Measurements from ENCODE around the gene KRTAP10-2. TPM values are rescaled to one million over a fixed set of nuclear protein-coding genes. Genes with fewer than 3 reads are reported as not detected.

Gene KRTAP10-2, protein sequence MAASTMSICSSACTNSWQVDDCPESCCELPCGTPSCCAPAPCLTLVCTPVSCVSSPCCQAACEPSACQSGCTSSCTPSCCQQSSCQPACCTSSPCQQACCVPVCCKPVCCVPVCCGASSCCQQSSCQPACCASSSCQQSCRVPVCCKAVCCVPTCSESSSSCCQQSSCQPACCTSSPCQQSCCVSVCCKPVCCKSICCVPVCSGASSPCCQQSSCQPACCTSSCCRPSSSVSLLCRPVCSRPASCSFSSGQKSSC
- total RNA-seq (2021; ENCODE audit: unreplicated experiment): not detected
- not detected in 2 replicates for polyA plus RNA-seq (2012)
- Bru-seq, nascent RNA: not detected
- BruChase-seq, experiment 1, labeled RNA remaining after a 6-hour chase: not detected
- BruChase-seq, experiment 2, labeled RNA remaining after a 2-hour chase: not detected
- long read RNA-seq: 0 reads

DNA sequence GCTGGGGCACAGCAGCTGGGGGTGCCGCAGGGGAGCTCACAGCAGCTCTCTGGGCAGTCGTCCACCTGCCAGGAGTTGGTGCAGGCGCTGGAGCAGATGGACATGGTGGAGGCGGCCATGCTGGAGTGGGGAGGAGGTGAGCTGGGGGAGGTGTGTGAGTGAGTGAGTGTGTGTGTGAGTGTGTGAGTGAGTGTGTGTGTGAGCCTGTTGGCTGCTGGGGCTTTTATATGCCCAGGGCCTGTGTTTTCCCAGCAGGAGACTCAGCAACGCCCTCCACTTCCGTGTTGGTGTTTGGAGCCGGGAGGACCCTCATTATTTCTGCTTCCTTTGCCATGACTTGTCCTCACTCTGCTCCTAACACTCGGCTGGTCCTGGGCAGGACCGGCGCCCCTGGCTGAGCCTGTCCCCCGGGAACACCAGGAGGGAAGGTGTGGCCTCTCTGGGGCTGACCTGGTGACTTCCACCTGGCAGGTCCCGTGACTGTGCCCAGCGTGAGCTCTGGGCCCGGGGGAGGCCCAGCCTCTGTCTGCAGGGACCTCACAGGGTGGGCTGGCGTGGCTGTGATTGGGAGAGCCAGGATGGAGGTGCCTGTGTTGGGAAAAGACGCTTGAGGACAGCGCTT lies at the start of gene KRTAP10-2:
TSS of gene KRTAP10-2 (minus strand) at position 166 of the 622 bp plus-strand sequence. CDS start at position 119, 47 bp downstream.
- Histone ChIP-seq H4K20me1 (ENCODE audit: insufficient read depth) (no peaks in the 10 kb centered on the region), H3K27me3 (ENCODE audit: insufficient read depth, low read length) (no peaks in the 10 kb centered on the region), H3K4me3 (replicated peaks in 1 of 2; ENCODE audit: low read depth in 1 of 2, low read length in 2 of 2) (no peak within 1 kb of the TSS), H3K9me3 (ENCODE audit: control insufficient read depth in 1 of 2, insufficient read depth in 1 of 2, low read depth in 1 of 2, low read length in 2 of 2) (peaks cover 0 to 5% of the 10 kb centered on the region in 2 experiments; a peak in 2 of 4 replicates), H3K9ac (ENCODE audit: low read length) (no peak within 1 kb of the TSS), H2AFZ (ENCODE audit: low read depth, low read length, poor library complexity, severe bottlenecking) (no peak within 1 kb of the TSS), H3K79me2 (ENCODE audit: insufficient read depth, low read length) (no peaks in the 10 kb centered on the region), H3K36me3 (ENCODE audit: control insufficient read depth in 1 of 2, insufficient read depth in 2 of 2, low read length in 2 of 2) (no peaks in the 10 kb centered on the region), H3K4me1 (ENCODE audit: control insufficient read depth in 1 of 2, insufficient read depth in 2 of 2, low read length in 2 of 2) (no peaks in the 10 kb centered on the region), H3K4me2 (ENCODE audit: low read length) (no peak within 1 kb of the TSS), H3K9me2 (ENCODE audit: insufficient read depth) (no peaks in the 10 kb centered on the region), H3K27ac (ENCODE audit: low read depth, low read length) (no peak within 1 kb of the TSS)
- ChIA-PET CTCF (no interaction called here), RAD21 (ENCODE audit: low non-redundant PET in 1 of 2, low total read pairs in 2 of 2, uncharacterized antibody in 2 of 2, unreplicated experiment in 2 of 2) (no interaction called here), POLR2A (no interaction called here)
- BruUV-seq (replicated peaks): no TSS peak
- peak; percentile 38; the same call in 1 of the 2 replicates for ATAC-seq
- intact Hi-C loops (cut with micrococcal nuclease): no loop called here
- TF ChIP-seq EZH2phosphoT487 (IDR thresholded peaks at IDR 0.05; ENCODE audit: borderline replicate concordance) (no peak), POLR2A (IDR thresholded peaks at IDR 0.05; ENCODE audit: borderline replicate concordance, extremely low read depth, insufficient read depth, insufficient read length) (no peak), RAD21 (IDR thresholded peaks at IDR 0.05; ENCODE audit: low read depth) (no peak), SIN3A (IDR thresholded peaks at IDR 0.05; ENCODE audit: low read depth) (no peak), ZFX (IDR thresholded peaks at IDR 0.05) (no peak), SP1 (IDR thresholded peaks at IDR 0.05; ENCODE audit: low read depth) (no peak), YY1 (IDR thresholded peaks at IDR 0.05; ENCODE audit: extremely low read depth, insufficient replicate concordance, low read depth, low read length) (no peak), JUND (IDR thresholded peaks at IDR 0.05) (no peak), CBX3 (IDR thresholded peaks at IDR 0.05; ENCODE audit: low read depth) (no peak), FOSL1 (IDR thresholded peaks at IDR 0.05; ENCODE audit: low read depth) (no peak), TCF7L2 (IDR thresholded peaks at IDR 0.05; ENCODE audit: borderline replicate concordance, extremely low read depth, insufficient read depth, insufficient read length) (no peak), EGR1 (IDR thresholded peaks at IDR 0.05; ENCODE audit: low read depth) (no peak), CEBPB (IDR thresholded peaks at IDR 0.05; ENCODE audit: low read depth) (no peak)
- TF ChIP-seq, protein P1, sequence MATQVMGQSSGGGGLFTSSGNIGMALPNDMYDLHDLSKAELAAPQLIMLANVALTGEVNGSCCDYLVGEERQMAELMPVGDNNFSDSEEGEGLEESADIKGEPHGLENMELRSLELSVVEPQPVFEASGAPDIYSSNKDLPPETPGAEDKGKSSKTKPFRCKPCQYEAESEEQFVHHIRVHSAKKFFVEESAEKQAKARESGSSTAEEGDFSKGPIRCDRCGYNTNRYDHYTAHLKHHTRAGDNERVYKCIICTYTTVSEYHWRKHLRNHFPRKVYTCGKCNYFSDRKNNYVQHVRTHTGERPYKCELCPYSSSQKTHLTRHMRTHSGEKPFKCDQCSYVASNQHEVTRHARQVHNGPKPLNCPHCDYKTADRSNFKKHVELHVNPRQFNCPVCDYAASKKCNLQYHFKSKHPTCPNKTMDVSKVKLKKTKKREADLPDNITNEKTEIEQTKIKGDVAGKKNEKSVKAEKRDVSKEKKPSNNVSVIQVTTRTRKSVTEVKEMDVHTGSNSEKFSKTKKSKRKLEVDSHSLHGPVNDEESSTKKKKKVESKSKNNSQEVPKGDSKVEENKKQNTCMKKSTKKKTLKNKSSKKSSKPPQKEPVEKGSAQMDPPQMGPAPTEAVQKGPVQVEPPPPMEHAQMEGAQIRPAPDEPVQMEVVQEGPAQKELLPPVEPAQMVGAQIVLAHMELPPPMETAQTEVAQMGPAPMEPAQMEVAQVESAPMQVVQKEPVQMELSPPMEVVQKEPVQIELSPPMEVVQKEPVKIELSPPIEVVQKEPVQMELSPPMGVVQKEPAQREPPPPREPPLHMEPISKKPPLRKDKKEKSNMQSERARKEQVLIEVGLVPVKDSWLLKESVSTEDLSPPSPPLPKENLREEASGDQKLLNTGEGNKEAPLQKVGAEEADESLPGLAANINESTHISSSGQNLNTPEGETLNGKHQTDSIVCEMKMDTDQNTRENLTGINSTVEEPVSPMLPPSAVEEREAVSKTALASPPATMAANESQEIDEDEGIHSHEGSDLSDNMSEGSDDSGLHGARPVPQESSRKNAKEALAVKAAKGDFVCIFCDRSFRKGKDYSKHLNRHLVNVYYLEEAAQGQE (IDR thresholded peaks at IDR 0.05; ENCODE audit: low read depth): no peak
- TF ChIP-seq, protein P2, sequence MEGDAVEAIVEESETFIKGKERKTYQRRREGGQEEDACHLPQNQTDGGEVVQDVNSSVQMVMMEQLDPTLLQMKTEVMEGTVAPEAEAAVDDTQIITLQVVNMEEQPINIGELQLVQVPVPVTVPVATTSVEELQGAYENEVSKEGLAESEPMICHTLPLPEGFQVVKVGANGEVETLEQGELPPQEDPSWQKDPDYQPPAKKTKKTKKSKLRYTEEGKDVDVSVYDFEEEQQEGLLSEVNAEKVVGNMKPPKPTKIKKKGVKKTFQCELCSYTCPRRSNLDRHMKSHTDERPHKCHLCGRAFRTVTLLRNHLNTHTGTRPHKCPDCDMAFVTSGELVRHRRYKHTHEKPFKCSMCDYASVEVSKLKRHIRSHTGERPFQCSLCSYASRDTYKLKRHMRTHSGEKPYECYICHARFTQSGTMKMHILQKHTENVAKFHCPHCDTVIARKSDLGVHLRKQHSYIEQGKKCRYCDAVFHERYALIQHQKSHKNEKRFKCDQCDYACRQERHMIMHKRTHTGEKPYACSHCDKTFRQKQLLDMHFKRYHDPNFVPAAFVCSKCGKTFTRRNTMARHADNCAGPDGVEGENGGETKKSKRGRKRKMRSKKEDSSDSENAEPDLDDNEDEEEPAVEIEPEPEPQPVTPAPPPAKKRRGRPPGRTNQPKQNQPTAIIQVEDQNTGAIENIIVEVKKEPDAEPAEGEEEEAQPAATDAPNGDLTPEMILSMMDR (IDR thresholded peaks at IDR 0.05 in 2 of 3, conservative IDR thresholded peaks at IDR 0.05 in 1 of 3; ENCODE audit: borderline replicate concordance in 1 of 3, insufficient read depth in 1 of 3, low read depth in 2 of 3, low read length in 2 of 3): no peak
- TF ChIP-seq, protein P3, sequence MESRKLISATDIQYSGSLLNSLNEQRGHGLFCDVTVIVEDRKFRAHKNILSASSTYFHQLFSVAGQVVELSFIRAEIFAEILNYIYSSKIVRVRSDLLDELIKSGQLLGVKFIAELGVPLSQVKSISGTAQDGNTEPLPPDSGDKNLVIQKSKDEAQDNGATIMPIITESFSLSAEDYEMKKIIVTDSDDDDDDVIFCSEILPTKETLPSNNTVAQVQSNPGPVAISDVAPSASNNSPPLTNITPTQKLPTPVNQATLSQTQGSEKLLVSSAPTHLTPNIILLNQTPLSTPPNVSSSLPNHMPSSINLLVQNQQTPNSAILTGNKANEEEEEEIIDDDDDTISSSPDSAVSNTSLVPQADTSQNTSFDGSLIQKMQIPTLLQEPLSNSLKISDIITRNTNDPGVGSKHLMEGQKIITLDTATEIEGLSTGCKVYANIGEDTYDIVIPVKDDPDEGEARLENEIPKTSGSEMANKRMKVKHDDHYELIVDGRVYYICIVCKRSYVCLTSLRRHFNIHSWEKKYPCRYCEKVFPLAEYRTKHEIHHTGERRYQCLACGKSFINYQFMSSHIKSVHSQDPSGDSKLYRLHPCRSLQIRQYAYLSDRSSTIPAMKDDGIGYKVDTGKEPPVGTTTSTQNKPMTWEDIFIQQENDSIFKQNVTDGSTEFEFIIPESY (IDR thresholded peaks at IDR 0.05; ENCODE audit: extremely low read depth, insufficient replicate concordance, low read length): no peak
- TF ChIP-seq, protein P4, sequence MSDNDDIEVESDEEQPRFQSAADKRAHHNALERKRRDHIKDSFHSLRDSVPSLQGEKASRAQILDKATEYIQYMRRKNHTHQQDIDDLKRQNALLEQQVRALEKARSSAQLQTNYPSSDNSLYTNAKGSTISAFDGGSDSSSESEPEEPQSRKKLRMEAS (IDR thresholded peaks at IDR 0.05): no peak
- DNase-seq (ENCODE audit: low read depth, low spot score): no peak

Measured in HCT116 (cell line).